ENCODE data around the gene OSBPL1A.
"Not testable (repeated sequence)": the region's sequence is repeated elsewhere in the genome, so short reads cannot be mapped to it uniquely, and the experiment has no call there.

Gene OSBPL1A

GRCh38 chr18:24177499-24178133, 220.0 kb downstream of the OSBPL1A start:
- DNase-seq, result no peak

DNA sequence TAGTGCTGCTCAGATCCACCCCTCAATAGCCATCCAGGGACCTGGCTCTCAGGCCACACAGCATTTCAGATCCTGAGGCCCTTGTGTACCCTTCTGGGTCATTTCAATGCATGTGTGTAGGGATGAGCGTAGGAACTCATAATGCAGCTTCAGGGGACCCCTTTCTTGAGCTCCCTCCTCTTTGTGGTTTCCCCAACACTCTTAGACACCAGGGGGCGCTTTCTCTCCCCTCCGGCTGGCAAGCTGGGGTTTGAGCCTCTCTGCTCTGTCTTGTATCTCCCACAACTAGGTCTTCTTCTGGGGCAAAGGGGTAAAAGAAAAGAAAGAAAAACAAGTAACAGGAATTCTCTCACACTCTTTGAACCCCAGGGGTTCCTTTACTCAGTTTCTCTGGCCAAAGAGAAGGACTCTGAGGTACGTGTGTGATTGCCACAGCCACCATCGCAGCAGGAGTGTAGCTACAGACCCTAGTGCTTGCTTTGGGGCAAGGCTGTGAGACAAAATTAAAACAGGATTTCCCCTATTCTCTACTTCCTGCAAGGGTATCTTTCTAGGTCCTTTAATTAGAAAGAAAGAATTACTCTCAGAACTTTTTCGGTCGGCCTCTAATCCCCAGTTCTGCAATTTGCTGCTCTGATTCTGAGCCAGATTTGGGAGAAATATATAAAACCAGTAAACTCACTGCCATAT, 220.8 kb downstream of the OSBPL1A start:
- DNase-seq, result peak; percentile 40

GRCh38 chr18:24173997-24174396, 223.6 kb downstream of the OSBPL1A start:
- DNase-seq, result no peak

DNA sequence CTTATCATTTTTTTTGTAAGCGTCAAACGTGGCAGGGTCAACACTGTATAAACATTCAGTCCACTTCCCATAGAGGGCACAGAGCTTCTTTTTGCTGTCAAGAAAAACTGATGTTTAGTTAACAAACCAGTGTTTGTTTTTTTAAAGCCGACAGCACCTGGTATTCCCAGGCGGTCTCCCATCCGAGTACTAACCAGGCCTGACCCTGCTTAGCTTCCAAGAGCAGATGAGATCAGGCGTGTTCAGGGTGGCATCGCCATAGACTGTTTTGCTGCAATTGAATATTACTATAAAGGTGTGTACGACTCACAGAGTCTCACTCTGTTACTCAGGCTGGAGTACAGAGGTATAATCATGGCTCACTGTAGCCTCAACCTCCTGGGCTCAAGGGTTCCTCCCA, 227.3 kb downstream of the OSBPL1A start:
- DNase-seq, result no peak

DNA sequence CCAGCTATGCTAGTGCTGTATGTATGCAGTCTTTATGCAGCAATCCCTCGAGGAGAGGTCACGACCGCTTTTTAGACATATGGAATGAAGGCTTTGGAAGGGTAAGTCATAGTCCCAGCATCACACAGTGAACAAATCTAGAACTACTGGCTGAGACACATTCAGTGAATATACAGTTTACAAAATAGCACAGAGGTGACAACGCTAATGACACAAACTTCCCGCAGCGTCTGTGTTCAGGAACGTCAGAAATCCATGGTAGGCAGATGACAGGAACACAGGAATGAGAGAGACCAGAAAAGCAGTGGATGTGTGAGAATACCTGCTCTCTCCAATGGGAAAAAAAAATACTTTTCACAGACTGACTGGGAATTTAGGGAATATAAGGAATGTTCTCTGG, 229.1 kb downstream of the OSBPL1A start:
- no peak for DNase-seq

- DNase-seq, result no peak
These were observed 236.3 kb downstream of the OSBPL1A start for GRCh38 chr18:24161304-24161703.

DNA sequence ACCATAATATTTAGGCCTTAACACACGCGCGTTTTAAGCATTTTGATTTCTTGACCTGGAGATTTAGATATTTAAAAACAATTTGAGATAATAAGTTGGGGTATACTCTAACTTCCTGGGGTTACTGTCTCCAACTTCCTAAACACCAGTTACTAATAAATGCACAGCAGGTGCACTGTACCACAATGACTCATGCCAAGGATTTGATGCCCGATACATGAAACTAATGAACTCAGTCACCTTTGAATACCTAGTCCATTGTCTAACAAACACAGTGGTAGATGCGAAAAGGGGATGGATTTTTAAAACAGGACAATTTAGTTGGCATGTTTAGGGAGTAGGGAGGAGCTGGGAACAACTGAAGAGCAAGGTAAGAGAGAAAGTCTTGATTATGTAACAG, 237.5 kb downstream of the OSBPL1A start:
- no peak for DNase-seq

GRCh38 chr18:24157855-24158254, 239.8 kb downstream of the OSBPL1A start:
- no peak for DNase-seq

GRCh38 chr18:24153397-24153796, 244.2 kb downstream of the OSBPL1A start:
- no peak for DNase-seq

DNA sequence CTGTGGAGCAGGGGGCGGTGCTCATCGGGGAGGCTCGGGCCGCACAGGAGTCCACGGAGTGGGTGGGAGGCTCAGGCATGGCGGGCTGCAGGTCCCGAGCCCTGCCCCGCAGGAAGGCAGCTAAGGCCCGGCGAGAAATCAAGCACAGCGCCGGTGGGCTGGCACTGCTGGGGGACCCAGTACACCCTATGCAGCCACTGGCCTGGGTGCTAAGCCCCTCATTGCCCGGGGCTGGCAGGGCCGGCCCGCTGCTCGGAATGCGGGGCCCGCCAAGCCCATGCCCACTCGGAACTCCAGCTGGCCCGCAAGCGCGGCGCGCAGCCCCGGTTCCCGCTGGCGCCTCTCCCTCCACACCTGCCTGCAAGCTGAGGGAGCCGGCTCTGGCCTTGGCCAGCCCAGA, 248.0 kb downstream of the OSBPL1A start:
- not testable (repeated sequence) for DNase-seq

- DNase-seq, result no peak
These were observed 255.2 kb downstream of the OSBPL1A start for GRCh38 chr18:24142376-24142775.

DNA sequence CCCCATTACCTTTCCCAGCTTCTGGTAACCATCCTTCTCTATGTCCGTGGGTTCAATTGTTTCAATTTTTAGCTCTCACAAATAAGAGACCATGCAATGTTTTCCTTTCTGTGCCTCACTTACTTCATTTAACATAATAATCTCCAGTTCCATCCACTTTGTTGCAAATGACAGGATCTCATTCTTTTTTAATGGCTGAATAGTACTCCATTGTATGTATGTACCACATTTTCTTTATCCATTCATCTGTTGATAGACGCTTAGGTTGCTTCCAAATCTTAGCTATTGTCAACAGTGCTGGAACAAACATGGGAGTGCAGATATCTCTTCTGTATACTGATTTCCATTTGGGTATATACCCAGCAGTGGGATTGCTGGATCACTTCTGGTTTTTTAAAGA, 256.9 kb downstream of the OSBPL1A start:
- no peak for DNase-seq

DNA sequence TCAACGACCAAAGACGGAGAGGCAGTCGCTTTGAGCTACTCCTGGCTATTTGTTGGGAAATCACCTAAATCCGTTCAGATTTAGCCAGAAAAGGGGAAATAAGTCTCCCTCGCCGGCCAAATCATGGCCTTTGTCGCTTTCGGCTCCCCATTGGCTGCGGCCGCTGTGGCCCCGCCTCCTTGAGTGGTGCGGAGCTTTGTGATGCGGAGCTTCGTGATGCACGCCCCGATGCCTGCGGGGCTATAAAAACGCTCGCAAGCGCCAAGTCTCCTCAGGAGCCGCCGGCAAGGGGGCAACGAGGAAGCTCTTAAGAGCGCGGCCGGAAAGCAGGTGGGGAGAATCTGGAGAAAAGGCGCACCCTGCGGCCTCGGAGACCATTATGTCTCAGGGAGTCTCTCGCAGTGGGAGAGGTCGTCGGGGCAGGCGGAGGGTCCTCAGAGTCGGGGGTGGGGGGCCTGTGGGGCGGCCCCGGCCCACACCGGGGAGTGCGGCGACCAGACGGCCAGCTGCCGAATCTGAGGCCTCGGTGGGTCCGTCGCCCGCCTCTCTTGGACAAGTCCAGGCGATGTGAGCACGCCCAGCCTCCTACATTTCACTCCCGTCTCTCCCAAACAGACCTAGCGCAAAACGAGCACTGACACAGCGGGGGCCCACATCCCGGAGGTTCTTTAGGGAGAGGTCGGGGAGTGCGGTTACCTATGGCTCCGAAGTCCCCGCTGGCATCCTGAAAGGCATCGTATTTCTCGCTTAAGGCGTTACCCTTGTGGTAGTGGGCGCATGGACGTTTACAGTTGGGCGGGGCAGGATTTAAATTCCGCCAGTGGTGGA, 258.6 kb downstream of the OSBPL1A start, which contains the start of gene CABYR:
TSS of gene CABYR (plus strand) at position 274 of the 828 bp plus-strand sequence. CDS start 4,053 bp downstream, outside the sequence.
- DNase-seq, result peak; percentile 89

GRCh38 chr18:24138409-24138788, 259.2 kb downstream of the OSBPL1A start:
- DNase-seq, result no peak

GRCh38 chr18:24136967-24137373, 260.7 kb downstream of the OSBPL1A start:
- DNase-seq, result no peak

- DNase-seq, result no peak
These were observed 267.1 kb downstream of the OSBPL1A start for GRCh38 chr18:24130494-24130893.

- no peak for DNase-seq
These were observed 268.9 kb downstream of the OSBPL1A start for GRCh38 chr18:24128700-24129099.

- DNase-seq, result no peak
These were observed 269.9 kb downstream of the OSBPL1A start for GRCh38 chr18:24127735-24128134.

- DNase-seq, result no peak
These were observed 271.3 kb downstream of the OSBPL1A start for GRCh38 chr18:24126155-24126961.

DNA sequence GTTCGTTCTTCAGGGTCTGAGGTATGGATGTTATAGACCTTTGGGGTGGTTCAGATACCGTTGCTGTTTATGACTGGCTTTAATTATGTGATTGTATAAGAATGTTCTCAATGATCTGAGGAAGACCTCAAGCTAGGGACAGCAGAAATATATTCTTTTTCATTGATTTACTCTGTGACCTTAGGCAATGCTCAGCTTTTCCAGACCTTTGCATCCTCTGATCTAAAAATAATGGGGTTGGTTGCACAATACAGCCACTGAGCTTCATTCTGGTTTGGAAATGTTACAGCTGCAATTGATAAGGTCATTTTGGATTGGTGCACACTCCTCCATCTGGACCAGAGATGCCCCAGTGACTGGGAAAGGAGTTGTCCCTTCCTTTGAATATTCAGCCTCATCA, 276.0 kb downstream of the OSBPL1A start:
- no peak for DNase-seq

- DNase-seq, result no peak
These were observed 276.9 kb downstream of the OSBPL1A start for GRCh38 chr18:24120676-24121075.

- peak; percentile 66 for DNase-seq
These were observed 278.7 kb downstream of the OSBPL1A start for GRCh38 chr18:24118750-24119577.

Measured in CD4-positive, alpha-beta T cell treated with Interferon gamma for 1 hour (primary cell).